NCI-H128 (cell line): ENCODE measurements around the gene TMPRSS6.

Source experiments
- DNase-seq: peaks from one replicate; lab custom pipeline; 2025; ENCODE audit not compliant: unreplicated experiment; lab: John Stamatoyannopoulos, UW

The TMPRSS6 gene

GRCh38 chr22:37068859-37069258 is 40.7 kb downstream of the TMPRSS6 start:
- no peak for DNase-seq

DNA sequence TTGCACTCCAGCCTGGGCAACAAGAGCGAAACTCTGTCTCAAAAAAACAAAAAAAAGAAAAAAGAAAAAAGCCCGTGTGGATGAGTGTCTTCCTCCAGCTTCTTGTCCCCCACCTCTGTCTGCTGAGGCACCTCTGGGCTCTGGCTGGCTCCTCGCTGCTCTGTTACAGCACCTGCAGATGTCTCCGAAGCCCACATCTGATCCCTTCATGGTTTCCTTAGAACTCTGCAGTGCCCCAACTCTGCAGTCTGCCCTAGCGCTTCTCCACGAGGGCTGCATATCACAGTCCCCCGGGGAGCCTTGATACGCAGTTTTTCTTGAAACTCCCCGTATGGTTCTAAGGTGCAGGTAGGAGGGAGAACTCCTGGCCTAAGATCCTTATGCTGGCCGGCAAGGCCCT is 42.1 kb downstream of the TMPRSS6 start:
- no peak for DNase-seq

DNA sequence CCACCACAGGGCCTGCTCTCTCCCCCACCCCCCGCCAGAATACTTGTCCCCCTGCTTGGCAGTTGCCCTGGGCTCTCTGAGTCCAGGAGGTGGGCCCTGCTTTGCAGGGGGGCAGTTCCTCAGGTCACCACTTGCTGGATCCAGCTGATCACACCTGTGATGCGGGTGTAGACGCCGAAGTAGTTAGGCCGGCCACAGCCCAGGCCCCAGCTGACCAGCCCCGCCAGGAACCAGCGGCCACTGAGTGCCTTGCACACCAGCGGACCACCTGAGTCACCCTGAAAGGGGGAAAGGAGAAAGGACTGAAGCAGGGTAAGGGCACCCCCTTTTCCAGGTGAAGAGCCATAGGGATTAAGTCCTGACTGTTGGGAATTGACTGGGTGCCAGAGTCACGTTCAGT is 43.6 kb downstream of the TMPRSS6 start:
- no peak for DNase-seq

- no peak for DNase-seq
Observed at GRCh38 chr22:37065180-37065579, 44.3 kb downstream of the TMPRSS6 start.

DNA sequence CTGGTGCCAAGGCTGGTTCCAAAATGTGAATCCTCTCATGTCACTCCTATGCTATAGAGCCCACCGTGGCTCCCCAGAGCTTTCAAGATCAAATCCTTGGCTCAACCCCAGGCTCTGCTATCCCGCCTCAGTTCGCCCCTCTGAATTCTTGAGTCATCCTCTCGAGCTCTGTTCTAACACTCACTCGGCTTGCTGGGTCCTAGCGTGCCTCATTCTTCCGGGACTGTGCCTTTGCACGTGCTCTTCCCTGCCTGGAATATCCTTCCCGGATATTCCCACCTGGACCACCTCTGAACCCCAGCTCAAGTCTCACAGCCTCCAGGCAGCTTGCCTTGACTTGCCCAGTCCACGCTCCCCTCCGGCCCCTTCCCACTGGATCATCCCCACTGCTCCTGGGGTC is 45.0 kb downstream of the TMPRSS6 start:
- DNase-seq = no peak

GRCh38 chr22:37063431-37064420 is 45.8 kb downstream of the TMPRSS6 start:
- peak; percentile 35 for DNase-seq

GRCh38 chr22:37062702-37063381 is 46.7 kb downstream of the TMPRSS6 start:
- DNase-seq = no peak

- no peak for DNase-seq
Observed at GRCh38 chr22:37062376-37062675, 47.2 kb downstream of the TMPRSS6 start.

GRCh38 chr22:37061611-37062375 is 47.7 kb downstream of the TMPRSS6 start:
- no peak for DNase-seq

- no peak for DNase-seq
Observed at GRCh38 chr22:37060801-37061610, 48.5 kb downstream of the TMPRSS6 start.

DNA sequence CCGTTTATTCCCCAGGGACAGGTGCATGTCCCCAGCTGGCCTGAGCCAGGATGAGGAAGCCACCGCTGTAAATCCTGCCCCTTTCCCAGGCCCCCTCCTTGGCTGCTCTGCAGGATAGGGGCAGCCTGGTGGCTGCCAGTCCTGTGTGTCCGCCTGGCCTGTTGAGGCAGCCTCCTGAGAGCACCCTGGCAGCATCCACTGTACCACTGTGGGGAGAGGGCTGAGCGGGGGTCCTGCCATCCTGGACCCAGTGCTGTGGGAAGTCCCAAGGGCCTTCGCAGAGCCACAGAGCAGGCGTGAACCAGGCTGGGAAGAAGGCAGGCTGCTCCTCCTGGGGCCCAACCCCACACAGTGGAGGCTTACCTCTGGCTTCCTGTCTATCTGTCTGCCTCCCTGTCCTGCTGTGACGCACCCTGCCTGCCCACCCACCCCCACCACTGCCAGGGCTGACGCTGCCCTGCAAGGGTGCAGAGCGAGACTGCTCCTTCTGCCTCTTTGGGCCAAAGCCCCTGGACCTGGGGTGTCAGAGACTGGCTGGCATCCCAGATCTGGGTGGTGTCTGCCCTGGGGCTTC is 49.5 kb downstream of the TMPRSS6 start:
- no peak for DNase-seq

- DNase-seq = no peak
Observed at GRCh38 chr22:37058917-37059701, 50.4 kb downstream of the TMPRSS6 start.

GRCh38 chr22:37057796-37058510 is 51.6 kb downstream of the TMPRSS6 start:
- no peak for DNase-seq

GRCh38 chr22:37057226-37057625 is 52.3 kb downstream of the TMPRSS6 start:
- no peak for DNase-seq

DNA sequence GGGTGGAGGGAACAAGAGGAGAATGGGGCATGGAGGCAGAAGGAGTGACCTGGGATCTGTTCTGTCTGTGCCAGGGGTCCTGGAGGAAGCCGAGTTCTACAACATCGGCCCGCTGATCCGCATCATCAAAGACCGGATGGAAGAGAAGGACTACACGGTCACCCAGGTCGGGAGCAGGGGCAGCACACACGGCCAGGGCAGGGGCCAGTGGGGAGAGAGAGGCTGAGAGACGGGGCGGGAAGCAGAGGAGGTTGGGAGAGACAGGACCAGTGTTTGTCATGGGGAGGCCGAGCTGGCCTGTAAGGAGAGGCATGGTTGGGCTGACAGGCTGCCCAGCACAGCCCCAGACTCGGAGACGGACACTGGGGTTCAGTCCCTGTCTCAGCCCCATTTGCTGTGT is 53.3 kb downstream of the TMPRSS6 start:
- no peak for DNase-seq

- DNase-seq = no peak
Observed at GRCh38 chr22:37054600-37055365, 54.7 kb downstream of the TMPRSS6 start.

- no peak for DNase-seq
Observed at GRCh38 chr22:37054056-37054395, 55.5 kb downstream of the TMPRSS6 start.

DNA sequence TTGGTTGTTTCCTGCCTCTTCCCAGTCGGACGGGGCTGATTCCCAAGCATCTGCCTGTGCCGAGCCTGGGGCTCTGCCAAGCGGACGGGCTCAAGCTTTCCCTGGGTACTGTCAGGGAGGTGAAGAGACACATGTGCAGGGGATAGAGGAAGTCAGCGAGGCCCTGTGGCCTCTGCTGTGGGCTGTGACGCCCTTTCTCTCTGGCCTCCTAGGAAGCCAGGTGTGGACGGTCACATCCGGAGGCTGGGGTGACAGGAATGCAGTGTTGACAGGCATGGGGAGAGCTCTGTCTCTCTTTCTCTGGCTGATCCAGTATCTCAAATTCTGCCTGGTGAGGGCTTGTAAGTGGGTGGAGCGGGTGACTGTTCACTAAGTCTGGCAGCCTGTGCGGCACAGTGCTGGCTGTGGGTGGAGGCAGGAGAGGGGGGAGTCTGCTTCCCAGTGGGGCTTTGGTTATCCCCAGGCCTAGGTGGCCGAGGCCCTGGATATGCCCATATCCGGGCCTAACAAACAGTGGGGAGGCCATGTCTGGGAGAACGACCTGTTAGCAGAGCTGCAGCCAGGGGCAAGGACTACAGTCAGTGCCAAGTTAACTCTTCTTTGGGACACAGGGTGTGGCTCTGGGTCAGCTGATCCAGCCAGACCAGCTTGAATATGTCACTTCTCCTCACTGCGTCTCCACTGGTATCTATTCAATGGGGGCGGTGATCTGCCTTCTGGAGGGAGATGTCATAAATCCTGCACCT is 56.0 kb downstream of the TMPRSS6 start:
- no peak for DNase-seq
